GM12878 (cell line): ENCODE measurements around the gene RABL2B. TPM values are rescaled to one million over a fixed set of nuclear protein-coding genes. Genes with fewer than 3 reads are reported as not detected.

Source experiments
- ATAC-seq: fragments of 200-7000 bp; cut with Tn5 transposase; 3 replicates; pipeline ENCODE4 v1.9.1; 2020; ENCODE audit warnings: mild to moderate bottlenecking, moderate library complexity
- BruUV-seq: library from RNA; stranded (reverse); fragments of 400-500 nt; replicated peaks from 2 replicates; lab custom pipeline; 2021; lab: Mats Ljungman, UMichigan
- CTCF ChIA-PET: fragments of 300-600 bp; sonication (Branson Sonifier 250); formaldehyde crosslinking; extraction: SDS; loops from one replicate; lab custom pipeline; 2021; ENCODE audit warnings: inconsistent platforms; lab: Yijun Ruan, JAX
- POLR2A ChIA-PET: fragments of 350-600 bp; formaldehyde crosslinking; extraction: SDS; loops from one replicate; lab custom pipeline; 2021; ENCODE audit warnings: inconsistent platforms; lab: Charles Lee
- RAD21 ChIA-PET: fragments of 300-600 bp; sonication (Branson Sonifier 250); formaldehyde crosslinking; loops from one replicate; lab custom pipeline; 2023; ENCODE audit warnings: antibody characterized with exemption; ENCODE audit not compliant: unreplicated experiment; lab: Charles Lee
- SMC1A ChIA-PET: fragments of 300-600 bp; sonication (Branson Sonifier 250); formaldehyde crosslinking; loops from one replicate; lab custom pipeline; 2023; ENCODE audit not compliant: unreplicated experiment, uncharacterized antibody; lab: Charles Lee
- DNase-seq: peaks from one replicate; pipeline ENCODE4 v3.0.0-alpha.2; 2011; ENCODE audit warnings: low read depth, low spot score
- FAIRE-seq: peaks from 3 replicates; lab custom pipeline; 2011; peaks lifted over from hg19 to GRCh38; lab: Jason Lieb, UNC
- H2AFZ ChIP-seq: 2 replicates; pipeline ENCODE4 v1.6.0; 2011; ENCODE audit warnings: low read depth, low read length, control low read depth; ENCODE audit not compliant: control insufficient read depth
- H3K27ac ChIP-seq: 2 replicates; pipeline ENCODE4 v1.5.1; 2011; ENCODE audit warnings: control low read depth; ENCODE audit not compliant: control insufficient read depth, insufficient read depth
- H3K27me3 ChIP-seq, 2 experiments: replicated peaks in 1 of 2; 2 replicates each; pipeline versions ENCODE4 v1.6.0 to v1.6.1; 2011; ENCODE audit warnings: low read length in 1 of 2; ENCODE audit not compliant: control insufficient read depth in 2 of 2, insufficient read depth in 2 of 2
- H3K36me3 ChIP-seq, 2 experiments: 2 replicates each; pipeline ENCODE4 v1.5.1; 2011; ENCODE audit warnings: low read length in 1 of 2; ENCODE audit not compliant: control insufficient read depth in 2 of 2, insufficient read depth in 2 of 2
- H3K4me1 ChIP-seq: 2 replicates; pipeline ENCODE4 v1.6.1; 2011; ENCODE audit warnings: mild to moderate bottlenecking, low read length, moderate library complexity, mixed read lengths; ENCODE audit not compliant: control insufficient read depth, insufficient read depth
- H3K4me2 ChIP-seq: 2 replicates; pipeline ENCODE4 v1.6.0; 2011; ENCODE audit warnings: control low read depth; ENCODE audit not compliant: control insufficient read depth, insufficient read depth
- H3K4me3 ChIP-seq: fragments of 200-600 bp; sonication (generic); 2 replicates; pipeline ENCODE4 v1.5.1; 2016
- H3K79me2 ChIP-seq: 2 replicates; pipeline ENCODE4 v1.6.0; 2011; ENCODE audit warnings: low read length; ENCODE audit not compliant: control insufficient read depth, insufficient read depth
- H3K9ac ChIP-seq: 2 replicates; pipeline ENCODE4 v1.8.0; 2011; ENCODE audit warnings: low read length, control low read depth, mixed read lengths; ENCODE audit not compliant: control insufficient read depth, insufficient read depth
- H3K9me3 ChIP-seq: replicated peaks from 3 replicates; pipeline ENCODE4 v1.5.1; 2011; ENCODE audit warnings: mild to moderate bottlenecking, low read length; ENCODE audit not compliant: control insufficient read depth, insufficient read depth
- H4K20me1 ChIP-seq: 2 replicates; pipeline ENCODE4 v1.6.0; 2011; ENCODE audit not compliant: control insufficient read depth, insufficient read depth
- CREB1 ChIP-seq: IDR thresholded peaks from 2 replicates; pipeline ENCODE4 v1.6.1; 2012; ENCODE audit warnings: low read depth, mild to moderate bottlenecking, inconsistent platforms
- E2F4 ChIP-seq: IDR thresholded peaks from 2 replicates; pipeline ENCODE4 v1.6.1; 2012; ENCODE audit warnings: low read depth, low read length, improper control_type of control experiment
- NFXL1 ChIP-seq: fragments of 450-650 bp; IDR thresholded peaks from 2 replicates; pipeline ENCODE4 v1.6.1; 2017; ENCODE audit warnings: antibody characterized with exemption, mild to moderate bottlenecking, borderline replicate concordance
- SKIL ChIP-seq: fragments of 450-650 bp; IDR thresholded peaks from 2 replicates; pipeline ENCODE4 v1.6.1; 2017; ENCODE audit warnings: mild to moderate bottlenecking, low read depth, inconsistent platforms; ENCODE audit not compliant: poor library complexity, severe bottlenecking
- TAF1 ChIP-seq: IDR thresholded peaks from 2 replicates; pipeline ENCODE4 v1.6.1; 2011; ENCODE audit warnings: mild to moderate bottlenecking, low read depth, low read length, borderline replicate concordance
- WGBS: methylation state at CpG from one replicate; pipeline ENCODE4 v1.1.6; 2016; ENCODE audit warnings: low lambda C conversion rate; ENCODE audit not compliant: insufficient replicate concordance, insufficient coverage; ENCODE audit errors: missing lambda C conversion rate; 5-methylcytosine and 5-hydroxymethylcytosine counted together
- in situ Hi-C: fragments of 300-500 bp; cut with MboI; formaldehyde crosslinking; loops from 9 replicates; pipeline ENCODE4 v1.14.3; 2018; ENCODE audit warnings: mixed read lengths
- intact Hi-C: fragments of 100-400 bp; cut with micrococcal nuclease; formaldehyde crosslinking; loops from one replicate; pipeline ENCODE4 v1.14.2; 2022; ENCODE audit not compliant: unreplicated experiment
- polyA plus RNA-seq, 11 experiments: library from polyadenylated mRNA; depleted of rRNA in 4 of 11; unstranded in 6 of 11; stranded (reverse) in 5 of 11; fragments of >200 nt; fragmentation: Nextera tagmentation in 4 of 11; fragmentation: Illumina TruSeq in 1 of 11; extraction: Ambion mirVana in 4 of 11; extraction: Trizol in 1 of 11; gene quantifications; 1 replicate in 1 of 11; 2 replicates in 10 of 11; pipeline versions ENCODE4 v1.2.1 to v1.2.3, GENCODE V29; 2011 to 2016; ENCODE audit warnings: inconsistent platforms in 2 of 11, missing spikeins in 2 of 11, low read depth in 1 of 11
- total RNA-seq, 4 experiments: library from RNA; depleted of rRNA in 3 of 4; stranded (reverse); fragments of >200 nt in 3 of 4; fragmentation: Illumina TruSeq in 1 of 4; extraction: Trizol in 1 of 4; gene quantifications; 2 replicates each; pipeline versions ENCODE4 v1.2.1 to v1.2.3, GENCODE V29; 2013 to 2021
- TF ChIP-seq, protein P1 (sequence below): IDR thresholded peaks from 2 replicates; pipeline ENCODE4 v1.6.1; 2012; ENCODE audit warnings: low read length, inconsistent platforms
- TF ChIP-seq, protein P2 (sequence below): fragments of 450-650 bp; IDR thresholded peaks from 2 replicates; pipeline ENCODE4 v1.6.1; 2017; ENCODE audit warnings: mild to moderate bottlenecking, moderate library complexity
- TF ChIP-seq, protein P3 (sequence below): fragments of 450-650 bp; conservative IDR thresholded peaks from 2 replicates; pipeline ENCODE4 v1.6.1; 2017; ENCODE audit warnings: mild to moderate bottlenecking, moderate library complexity

Gene RABL2B
- total and polyA plus RNA-seq, 10 of the 15 experiments (the other 5 are each of a cell fraction or from before 2014, with no cell fraction given): 3.1 to 27.4 (median 14.4) TPM

DNA sequence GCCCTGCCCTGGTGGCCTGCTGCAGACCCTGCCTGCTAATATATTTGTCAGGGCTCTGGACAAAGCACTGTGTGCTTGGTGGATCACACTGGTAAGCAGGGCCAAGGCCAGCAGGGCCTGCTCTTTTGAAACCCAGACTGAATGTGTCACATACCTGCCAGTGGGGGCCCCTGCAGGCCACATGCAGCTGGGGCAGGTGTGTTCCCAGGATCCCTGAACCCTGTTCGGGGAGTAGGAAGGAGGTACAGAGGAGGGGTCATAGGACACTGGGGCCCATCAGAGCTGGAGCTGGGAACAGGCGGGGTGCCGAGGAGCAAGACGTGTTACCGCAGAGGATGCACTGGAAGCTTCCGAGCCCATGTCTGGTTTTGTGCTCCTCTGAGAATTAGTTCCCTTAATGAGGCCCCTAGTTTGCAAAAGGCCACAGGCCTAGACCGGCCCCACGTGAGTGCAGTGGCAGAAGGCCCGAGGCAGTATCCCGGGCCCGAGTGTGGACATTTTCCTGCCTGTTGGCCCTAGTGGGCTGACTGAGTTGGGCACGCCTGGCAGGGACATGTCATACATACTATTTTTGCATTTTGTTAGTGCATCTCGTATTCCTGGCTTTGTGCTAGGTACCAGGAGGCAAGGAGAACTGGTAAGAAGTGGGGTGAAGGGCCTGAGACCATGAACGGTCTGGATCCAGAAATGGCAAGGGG is 56.6 kb downstream of the RABL2B start (continued):
- TF ChIP-seq, protein P1, sequence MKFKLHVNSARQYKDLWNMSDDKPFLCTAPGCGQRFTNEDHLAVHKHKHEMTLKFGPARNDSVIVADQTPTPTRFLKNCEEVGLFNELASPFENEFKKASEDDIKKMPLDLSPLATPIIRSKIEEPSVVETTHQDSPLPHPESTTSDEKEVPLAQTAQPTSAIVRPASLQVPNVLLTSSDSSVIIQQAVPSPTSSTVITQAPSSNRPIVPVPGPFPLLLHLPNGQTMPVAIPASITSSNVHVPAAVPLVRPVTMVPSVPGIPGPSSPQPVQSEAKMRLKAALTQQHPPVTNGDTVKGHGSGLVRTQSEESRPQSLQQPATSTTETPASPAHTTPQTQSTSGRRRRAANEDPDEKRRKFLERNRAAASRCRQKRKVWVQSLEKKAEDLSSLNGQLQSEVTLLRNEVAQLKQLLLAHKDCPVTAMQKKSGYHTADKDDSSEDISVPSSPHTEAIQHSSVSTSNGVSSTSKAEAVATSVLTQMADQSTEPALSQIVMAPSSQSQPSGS: no peak
- no peak for TF ChIP-seq CREB1

GRCh38 chr22:50725597-50725996 is 57.8 kb downstream of the RABL2B start:
- no peaks in the 10 kb centered on the region; the same call in 1 of the 2 replicates for H4K20me1 ChIP-seq
- no peaks in the 10 kb centered on the region for H3K4me1 ChIP-seq
- no peak for ATAC-seq
- in situ Hi-C loops: no loop called here
- intact Hi-C loops: no loop called here
- H3K27me3 ChIP-seq: no peaks in the 10 kb centered on the region; a peak in 1 of 4 replicates
- FAIRE-seq: no peak
- SMC1A ChIA-PET: no interaction called here
- no peaks in the 10 kb centered on the region for H3K79me2 ChIP-seq
- no peak overlapping the region for H3K9ac ChIP-seq
- DNase-seq: no peak
- no peak overlapping the region for H3K4me2 ChIP-seq
- H3K9me3 ChIP-seq: no peaks in the 10 kb centered on the region; the same call in 2 of the 3 replicates
- H2AFZ ChIP-seq: no peak overlapping the region
- H3K27ac ChIP-seq: no peak overlapping the region
- CTCF ChIA-PET: interaction anchor here (0.6 kb wide), 1 partner anchor 11 kb away, joined by 3 read pairs; no protein-coding TSS in a partner anchor
- H3K4me3 ChIP-seq: no peak overlapping the region
- BruUV-seq: no TSS peak
- RAD21 ChIA-PET: no interaction called here
- WGBS: 41% methylated on average over 7 of the region's 7 CpGs
- POLR2A ChIA-PET: no interaction called here
- H3K36me3 ChIP-seq: no peaks in the 10 kb centered on the region
- TF ChIP-seq, protein P2, sequence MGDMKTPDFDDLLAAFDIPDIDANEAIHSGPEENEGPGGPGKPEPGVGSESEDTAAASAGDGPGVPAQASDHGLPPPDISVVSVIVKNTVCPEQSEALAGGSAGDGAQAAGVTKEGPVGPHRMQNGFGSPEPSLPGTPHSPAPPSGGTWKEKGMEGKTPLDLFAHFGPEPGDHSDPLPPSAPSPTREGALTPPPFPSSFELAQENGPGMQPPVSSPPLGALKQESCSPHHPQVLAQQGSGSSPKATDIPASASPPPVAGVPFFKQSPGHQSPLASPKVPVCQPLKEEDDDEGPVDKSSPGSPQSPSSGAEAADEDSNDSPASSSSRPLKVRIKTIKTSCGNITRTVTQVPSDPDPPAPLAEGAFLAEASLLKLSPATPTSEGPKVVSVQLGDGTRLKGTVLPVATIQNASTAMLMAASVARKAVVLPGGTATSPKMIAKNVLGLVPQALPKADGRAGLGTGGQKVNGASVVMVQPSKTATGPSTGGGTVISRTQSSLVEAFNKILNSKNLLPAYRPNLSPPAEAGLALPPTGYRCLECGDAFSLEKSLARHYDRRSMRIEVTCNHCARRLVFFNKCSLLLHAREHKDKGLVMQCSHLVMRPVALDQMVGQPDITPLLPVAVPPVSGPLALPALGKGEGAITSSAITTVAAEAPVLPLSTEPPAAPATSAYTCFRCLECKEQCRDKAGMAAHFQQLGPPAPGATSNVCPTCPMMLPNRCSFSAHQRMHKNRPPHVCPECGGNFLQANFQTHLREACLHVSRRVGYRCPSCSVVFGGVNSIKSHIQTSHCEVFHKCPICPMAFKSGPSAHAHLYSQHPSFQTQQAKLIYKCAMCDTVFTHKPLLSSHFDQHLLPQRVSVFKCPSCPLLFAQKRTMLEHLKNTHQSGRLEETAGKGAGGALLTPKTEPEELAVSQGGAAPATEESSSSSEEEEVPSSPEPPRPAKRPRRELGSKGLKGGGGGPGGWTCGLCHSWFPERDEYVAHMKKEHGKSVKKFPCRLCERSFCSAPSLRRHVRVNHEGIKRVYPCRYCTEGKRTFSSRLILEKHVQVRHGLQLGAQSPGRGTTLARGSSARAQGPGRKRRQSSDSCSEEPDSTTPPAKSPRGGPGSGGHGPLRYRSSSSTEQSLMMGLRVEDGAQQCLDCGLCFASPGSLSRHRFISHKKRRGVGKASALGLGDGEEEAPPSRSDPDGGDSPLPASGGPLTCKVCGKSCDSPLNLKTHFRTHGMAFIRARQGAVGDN: no peak
- TF ChIP-seq SKIL (no peak), TAF1 (no peak), E2F4 (no peak), NFXL1 (no peak)
- TF ChIP-seq, protein P3, sequence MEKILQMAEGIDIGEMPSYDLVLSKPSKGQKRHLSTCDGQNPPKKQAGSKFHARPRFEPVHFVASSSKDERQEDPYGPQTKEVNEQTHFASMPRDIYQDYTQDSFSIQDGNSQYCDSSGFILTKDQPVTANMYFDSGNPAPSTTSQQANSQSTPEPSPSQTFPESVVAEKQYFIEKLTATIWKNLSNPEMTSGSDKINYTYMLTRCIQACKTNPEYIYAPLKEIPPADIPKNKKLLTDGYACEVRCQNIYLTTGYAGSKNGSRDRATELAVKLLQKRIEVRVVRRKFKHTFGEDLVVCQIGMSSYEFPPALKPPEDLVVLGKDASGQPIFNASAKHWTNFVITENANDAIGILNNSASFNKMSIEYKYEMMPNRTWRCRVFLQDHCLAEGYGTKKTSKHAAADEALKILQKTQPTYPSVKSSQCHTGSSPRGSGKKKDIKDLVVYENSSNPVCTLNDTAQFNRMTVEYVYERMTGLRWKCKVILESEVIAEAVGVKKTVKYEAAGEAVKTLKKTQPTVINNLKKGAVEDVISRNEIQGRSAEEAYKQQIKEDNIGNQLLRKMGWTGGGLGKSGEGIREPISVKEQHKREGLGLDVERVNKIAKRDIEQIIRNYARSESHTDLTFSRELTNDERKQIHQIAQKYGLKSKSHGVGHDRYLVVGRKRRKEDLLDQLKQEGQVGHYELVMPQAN: no peak
